Mesenchymal stem cell (in vitro differentiated cells and primary cell): ENCODE measurements around the gene NKX2-2.

ENCODE experiments used
- DNase-seq: peaks from one replicate; pipeline ENCODE4 v3.0.0-alpha.2; 2013
- H2AFZ ChIP-seq: one replicate; pipeline ENCODE4 v1.6.1; 2013; ENCODE audit warnings: low read depth, mild to moderate bottlenecking, control low read depth, inconsistent platforms, low read length, moderate library complexity
- H2AK5ac ChIP-seq: 2 replicates; pipeline ENCODE4 v1.6.1; 2013; ENCODE audit warnings: low read length, moderate library complexity, mild to moderate bottlenecking, inconsistent platforms; ENCODE audit not compliant: severe bottlenecking
- H2BK120ac ChIP-seq: one replicate; pipeline ENCODE4 v1.6.1; 2013; ENCODE audit warnings: low read depth, mild to moderate bottlenecking, inconsistent platforms, low read length, moderate library complexity
- H2BK12ac ChIP-seq, 2 experiments: one replicate each; pipeline ENCODE4 v1.6.1; 2013; ENCODE audit warnings: inconsistent platforms in 2 of 2, low read length in 2 of 2, mild to moderate bottlenecking in 2 of 2, moderate library complexity in 2 of 2, control low read depth in 1 of 2
- H2BK15ac ChIP-seq: one replicate; pipeline ENCODE4 v1.6.1; 2013; ENCODE audit warnings: mild to moderate bottlenecking, low read depth, inconsistent platforms; ENCODE audit not compliant: poor library complexity, severe bottlenecking
- H2BK5ac ChIP-seq: 2 replicates; pipeline ENCODE4 v1.6.1; 2013; ENCODE audit warnings: low read depth, mild to moderate bottlenecking, low read length, control low read depth, inconsistent platforms; ENCODE audit not compliant: poor library complexity, severe bottlenecking
- H3K14ac ChIP-seq, 2 experiments: one replicate each; pipeline ENCODE4 v1.6.1; 2013; ENCODE audit warnings: inconsistent platforms in 2 of 2, low read length in 2 of 2, control low read depth in 1 of 2, mild to moderate bottlenecking in 1 of 2, moderate library complexity in 1 of 2
- H3K18ac ChIP-seq, 2 experiments: one replicate each; pipeline ENCODE4 v1.6.1; 2013; ENCODE audit warnings: inconsistent platforms in 2 of 2, low read length in 2 of 2, control low read depth in 1 of 2, low read depth in 1 of 2, mild to moderate bottlenecking in 1 of 2
- H3K23ac ChIP-seq, 2 experiments: one replicate each; pipeline ENCODE4 v1.6.1; 2013; ENCODE audit warnings: inconsistent platforms in 2 of 2, low read length in 2 of 2, mild to moderate bottlenecking in 2 of 2, moderate library complexity in 2 of 2, control low read depth in 1 of 2
- H3K27ac ChIP-seq: 2 replicates; pipeline ENCODE4 v1.5.1; 2013; ENCODE audit warnings: mild to moderate bottlenecking, moderate library complexity, low read length, control low read depth, inconsistent platforms; ENCODE audit not compliant: poor library complexity, severe bottlenecking
- H3K27me3 ChIP-seq, 2 experiments: 2 replicates each; pipeline versions ENCODE4 v1.6.1 to v1.7.0; 2013; ENCODE audit warnings: low read length in 2 of 2, mild to moderate bottlenecking in 2 of 2, moderate library complexity in 2 of 2, control low read depth in 1 of 2, inconsistent platforms in 1 of 2; ENCODE audit not compliant: control insufficient read depth in 1 of 2, insufficient read depth in 1 of 2
- H3K36me3 ChIP-seq, 2 experiments: 2 replicates each; pipeline versions ENCODE4 v1.6.1 to v1.7.0; 2013; ENCODE audit warnings: low read length in 2 of 2, control low read depth in 1 of 2, inconsistent platforms in 1 of 2, low read depth in 1 of 2, mild to moderate bottlenecking in 1 of 2; ENCODE audit not compliant: insufficient read depth in 2 of 2, control insufficient read depth in 1 of 2
- H3K4ac ChIP-seq, 2 experiments: one replicate each; pipeline ENCODE4 v1.6.1; 2013; ENCODE audit warnings: inconsistent platforms in 2 of 2, low read length in 2 of 2, mild to moderate bottlenecking in 2 of 2, moderate library complexity in 2 of 2, control low read depth in 1 of 2, low read depth in 1 of 2
- H3K4me1 ChIP-seq: 2 replicates; pipeline ENCODE4 v1.6.1; 2013; ENCODE audit warnings: low read depth, low read length, control low read depth; ENCODE audit not compliant: control insufficient read depth, insufficient read depth
- H3K4me2 ChIP-seq: 2 replicates; pipeline ENCODE4 v1.6.1; 2013; ENCODE audit warnings: low read length, mild to moderate bottlenecking, inconsistent platforms; ENCODE audit not compliant: poor library complexity, severe bottlenecking
- H3K4me3 ChIP-seq, 2 experiments: 2 replicates each; pipeline versions ENCODE4 v1.5.1 to v1.7.0; 2013; ENCODE audit warnings: low read length in 2 of 2, mild to moderate bottlenecking in 2 of 2, control low read depth in 1 of 2, low read depth in 1 of 2; ENCODE audit not compliant: insufficient read depth in 1 of 2
- H3K79me1 ChIP-seq: replicated peaks from 2 replicates; pipeline ENCODE4 v1.6.1; 2013; ENCODE audit warnings: mild to moderate bottlenecking, control low read depth, low read length, inconsistent platforms; ENCODE audit not compliant: poor library complexity, severe bottlenecking
- H3K9ac ChIP-seq: 2 replicates; pipeline ENCODE4 v1.7.0; 2013; ENCODE audit warnings: mild to moderate bottlenecking, low read length, moderate library complexity
- H3K9me3 ChIP-seq: 2 replicates; pipeline ENCODE4 v1.7.0; 2013; ENCODE audit warnings: mild to moderate bottlenecking, low read length; ENCODE audit not compliant: control insufficient read depth
- H4K8ac ChIP-seq: one replicate; pipeline ENCODE4 v1.6.1; 2013; ENCODE audit warnings: inconsistent platforms, mild to moderate bottlenecking, low read length, moderate library complexity
- H4K91ac ChIP-seq: one replicate; pipeline ENCODE4 v1.6.1; 2013; ENCODE audit warnings: mild to moderate bottlenecking, low read length, inconsistent platforms
- WGBS: methylation state at CpG from one replicate; pipeline ENCODE4 v1.1.7; 2013; ENCODE audit warnings: mixed read lengths; 5-methylcytosine and 5-hydroxymethylcytosine counted together

Gene NKX2-2

GRCh38 chr20:21550587-21550986 lies 36.7 kb upstream of the NKX2-2 start:
- Histone ChIP-seq H3K4me3 (no peak overlapping the region), H3K18ac (no peak overlapping the region), H3K4me1 (no peaks in the 10 kb centered on the region), H2BK5ac (no peak overlapping the region), H3K4me2 (no peak overlapping the region), H2BK15ac (no peak overlapping the region), H3K79me1 (no peaks in the 10 kb centered on the region), H3K23ac (no peak overlapping the region), H3K14ac (no peak overlapping the region), H3K9me3 (no peaks in the 10 kb centered on the region), H2BK120ac (no peak overlapping the region), H2AK5ac (no peak overlapping the region), H3K27me3 (peaks cover 5 to 18% of the 10 kb centered on the region in 2 experiments), H3K9ac (no peak overlapping the region), H4K91ac (no peak overlapping the region), H3K27ac (no peak overlapping the region), H2BK12ac (no peak overlapping the region), H2AFZ (no peak overlapping the region), H3K36me3 (no peaks in the 10 kb centered on the region), H3K4ac (no peak overlapping the region), H4K8ac (no peak overlapping the region)
- no peak for DNase-seq
- WGBS, result 33% methylated on average over 2 of the region's 5 CpGs

- Histone ChIP-seq H2AFZ (no peak overlapping the region), H3K27me3 (peaks cover 5 to 14% of the 10 kb centered on the region in 2 experiments), H3K4ac (no peak overlapping the region), H3K18ac (no peak overlapping the region), H3K4me1 (no peaks in the 10 kb centered on the region), H3K4me3 (no peak overlapping the region), H2AK5ac (no peak overlapping the region), H4K91ac (no peak overlapping the region), H3K9me3 (no peaks in the 10 kb centered on the region), H3K4me2 (no peak overlapping the region), H2BK120ac (no peak overlapping the region), H4K8ac (no peak overlapping the region), H3K9ac (no peak overlapping the region), H3K23ac (no peak overlapping the region), H2BK12ac (no peak overlapping the region), H3K79me1 (no peaks in the 10 kb centered on the region), H2BK5ac (no peak overlapping the region), H3K14ac (no peak overlapping the region), H3K36me3 (no peaks in the 10 kb centered on the region), H2BK15ac (no peak overlapping the region), H3K27ac (no peak overlapping the region)
- WGBS, result 71% methylated on average over 7 of the region's 8 CpGs
- no peak for DNase-seq
Measured at GRCh38 chr20:21548390-21549035, 34.6 kb upstream of the NKX2-2 start.

- Histone ChIP-seq H3K4me3 (no peak overlapping the region), H3K4me2 (no peak overlapping the region), H3K9ac (no peak overlapping the region), H3K18ac (no peak overlapping the region), H3K4me1 (no peaks in the 10 kb centered on the region), H2BK120ac (no peak overlapping the region), H4K91ac (no peak overlapping the region), H3K79me1 (no peaks in the 10 kb centered on the region), H3K4ac (no peak overlapping the region), H3K27ac (no peak overlapping the region), H3K23ac (no peak overlapping the region), H2BK15ac (no peak overlapping the region), H4K8ac (no peak overlapping the region), H3K36me3 (no peaks in the 10 kb centered on the region), H2AK5ac (no peak overlapping the region), H2BK5ac (no peak overlapping the region), H3K27me3 (peaks cover 9 to 16% of the 10 kb centered on the region in 2 experiments), H3K14ac (no peak overlapping the region), H2AFZ (no peak overlapping the region), H3K9me3 (no peaks in the 10 kb centered on the region), H2BK12ac (no peak overlapping the region)
- WGBS, result 61% methylated on average over 3 of the region's 4 CpGs
- DNase-seq, result no peak
Measured at GRCh38 chr20:21546355-21546754, 32.5 kb upstream of the NKX2-2 start.

GRCh38 chr20:21539512-21539911 lies 25.6 kb upstream of the NKX2-2 start:
- H4K8ac ChIP-seq, result no peak overlapping the region
- no peak overlapping the region for H3K18ac ChIP-seq
- no peak overlapping the region for H2BK15ac ChIP-seq
- H2BK5ac ChIP-seq, result no peak overlapping the region
- H2AK5ac ChIP-seq, result no peak overlapping the region
- no peaks in the 10 kb centered on the region for H3K4me1 ChIP-seq
- no peak overlapping the region for H3K14ac ChIP-seq
- H3K4me3 ChIP-seq, result no peak overlapping the region
- H3K27ac ChIP-seq, result no peak overlapping the region
- no peak overlapping the region for H3K4me2 ChIP-seq
- H4K91ac ChIP-seq, result no peak overlapping the region
- no peak for DNase-seq
- WGBS, result 67% methylated on average over 3 of the region's 3 CpGs
- H3K36me3 ChIP-seq, result no peaks in the 10 kb centered on the region
- H3K9ac ChIP-seq, result no peak overlapping the region
- H2AFZ ChIP-seq, result no peak overlapping the region
- no peak overlapping the region for H3K23ac ChIP-seq
- no peak overlapping the region for H3K4ac ChIP-seq
- peaks cover 11 to 31% of the 10 kb centered on the region in 2 experiments for H3K27me3 ChIP-seq
- H2BK12ac ChIP-seq, result no peak overlapping the region
- no peaks in the 10 kb centered on the region for H3K79me1 ChIP-seq
- no peaks in the 10 kb centered on the region for H3K9me3 ChIP-seq
- no peak overlapping the region for H2BK120ac ChIP-seq
